Measurements from ENCODE around the gene OGFOD3. TPM values are rescaled to one million over a fixed set of nuclear protein-coding genes. Genes with fewer than 3 reads are reported as not detected.
A peak's percentile ranks its signal among the peaks of the same experiment; 100 is the strongest.

OGFOD3 gene
- total RNA-seq, 4 donors from 2014 or later = 15.0 to 44.4 (median 24.8) TPM

DNA sequence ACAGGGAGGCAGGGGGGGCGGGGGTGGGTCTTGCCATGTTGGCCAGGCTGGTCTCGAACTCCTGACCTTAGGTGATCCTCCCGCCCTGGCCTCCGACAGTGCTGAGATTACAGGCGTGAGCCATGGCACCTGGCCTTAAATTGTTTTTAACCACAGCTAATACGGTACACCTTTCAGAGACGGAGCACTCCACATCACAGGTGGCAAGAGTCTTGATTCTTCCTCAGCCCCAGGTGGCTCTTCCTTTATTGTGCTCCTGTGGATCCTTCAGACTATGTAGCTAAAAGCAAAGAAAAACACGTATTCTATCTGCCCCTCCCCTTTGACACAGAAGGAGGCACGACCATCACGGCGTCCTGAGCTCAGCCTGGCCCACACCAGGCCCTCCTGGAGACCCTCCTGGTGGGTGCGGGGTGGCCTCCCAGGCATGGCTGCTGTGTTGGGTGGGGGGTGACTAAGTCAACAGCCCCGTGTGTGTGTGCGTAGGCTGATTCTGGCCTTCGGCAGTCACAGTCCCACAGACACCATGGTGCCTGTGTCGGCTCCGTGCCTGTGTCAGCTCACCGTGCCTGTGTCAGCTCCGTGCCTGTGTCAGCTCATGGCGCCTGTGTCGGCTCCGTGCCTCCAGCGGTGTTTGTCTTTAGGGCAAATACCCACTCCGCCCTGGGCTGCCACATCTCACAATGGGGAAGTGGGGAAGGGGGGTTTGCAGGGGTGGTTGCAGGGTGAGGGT is 74.0 kb downstream of the OGFOD3 start:
- no peaks in the 10 kb centered on the region for H3K27me3 ChIP-seq
- TF ChIP-seq POLR2A (IDR thresholded peaks at IDR 0.05) = no peak
- TF ChIP-seq, protein P1, sequence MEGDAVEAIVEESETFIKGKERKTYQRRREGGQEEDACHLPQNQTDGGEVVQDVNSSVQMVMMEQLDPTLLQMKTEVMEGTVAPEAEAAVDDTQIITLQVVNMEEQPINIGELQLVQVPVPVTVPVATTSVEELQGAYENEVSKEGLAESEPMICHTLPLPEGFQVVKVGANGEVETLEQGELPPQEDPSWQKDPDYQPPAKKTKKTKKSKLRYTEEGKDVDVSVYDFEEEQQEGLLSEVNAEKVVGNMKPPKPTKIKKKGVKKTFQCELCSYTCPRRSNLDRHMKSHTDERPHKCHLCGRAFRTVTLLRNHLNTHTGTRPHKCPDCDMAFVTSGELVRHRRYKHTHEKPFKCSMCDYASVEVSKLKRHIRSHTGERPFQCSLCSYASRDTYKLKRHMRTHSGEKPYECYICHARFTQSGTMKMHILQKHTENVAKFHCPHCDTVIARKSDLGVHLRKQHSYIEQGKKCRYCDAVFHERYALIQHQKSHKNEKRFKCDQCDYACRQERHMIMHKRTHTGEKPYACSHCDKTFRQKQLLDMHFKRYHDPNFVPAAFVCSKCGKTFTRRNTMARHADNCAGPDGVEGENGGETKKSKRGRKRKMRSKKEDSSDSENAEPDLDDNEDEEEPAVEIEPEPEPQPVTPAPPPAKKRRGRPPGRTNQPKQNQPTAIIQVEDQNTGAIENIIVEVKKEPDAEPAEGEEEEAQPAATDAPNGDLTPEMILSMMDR (IDR thresholded peaks at IDR 0.05) = no peak
- intact Hi-C loops (cut with DNase I; ENCODE audit: low total_unique reads) = no loop called here
- H3K36me3 ChIP-seq = no peaks in the 10 kb centered on the region
- H3K4me1 ChIP-seq = no peaks in the 10 kb centered on the region
- no peak for DNase-seq
- no peak overlapping the region for H3K27ac ChIP-seq
- H3K4me3 ChIP-seq = no peak overlapping the region
- no peaks in the 10 kb centered on the region for H3K9me3 ChIP-seq

DNA sequence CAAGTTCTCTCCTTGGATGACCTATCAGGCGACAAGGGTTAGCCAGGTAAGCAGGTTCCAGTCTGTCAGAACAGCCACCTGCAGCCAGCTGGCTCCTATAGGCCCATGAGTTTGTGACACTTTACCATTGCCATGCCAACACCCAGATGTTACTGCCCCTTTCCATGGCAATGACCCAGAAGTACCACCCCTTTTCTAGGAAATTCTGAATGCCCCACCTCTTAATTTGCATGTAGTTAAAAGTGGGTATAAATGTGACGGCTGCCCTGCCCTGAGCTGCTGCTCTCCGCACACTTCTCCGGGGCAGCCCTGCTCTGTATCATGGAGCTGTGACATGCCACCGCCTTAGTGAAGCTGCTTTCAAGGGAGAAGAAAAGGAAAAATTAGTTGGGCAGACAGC is 74.8 kb downstream of the OGFOD3 start:
- no peaks in the 10 kb centered on the region for H3K9me3 ChIP-seq
- no peak overlapping the region for H3K27ac ChIP-seq
- no peaks in the 10 kb centered on the region for H3K4me1 ChIP-seq
- TF ChIP-seq POLR2A (IDR thresholded peaks at IDR 0.05) = no peak
- TF ChIP-seq, protein P1 (IDR thresholded peaks at IDR 0.05) = no peak
- H3K36me3 ChIP-seq = no peaks in the 10 kb centered on the region
- no peaks in the 10 kb centered on the region for H3K27me3 ChIP-seq
- DNase-seq = no peak
- intact Hi-C loops (cut with DNase I; ENCODE audit: low total_unique reads) = no loop called here
- no peak overlapping the region for H3K4me3 ChIP-seq

DNA sequence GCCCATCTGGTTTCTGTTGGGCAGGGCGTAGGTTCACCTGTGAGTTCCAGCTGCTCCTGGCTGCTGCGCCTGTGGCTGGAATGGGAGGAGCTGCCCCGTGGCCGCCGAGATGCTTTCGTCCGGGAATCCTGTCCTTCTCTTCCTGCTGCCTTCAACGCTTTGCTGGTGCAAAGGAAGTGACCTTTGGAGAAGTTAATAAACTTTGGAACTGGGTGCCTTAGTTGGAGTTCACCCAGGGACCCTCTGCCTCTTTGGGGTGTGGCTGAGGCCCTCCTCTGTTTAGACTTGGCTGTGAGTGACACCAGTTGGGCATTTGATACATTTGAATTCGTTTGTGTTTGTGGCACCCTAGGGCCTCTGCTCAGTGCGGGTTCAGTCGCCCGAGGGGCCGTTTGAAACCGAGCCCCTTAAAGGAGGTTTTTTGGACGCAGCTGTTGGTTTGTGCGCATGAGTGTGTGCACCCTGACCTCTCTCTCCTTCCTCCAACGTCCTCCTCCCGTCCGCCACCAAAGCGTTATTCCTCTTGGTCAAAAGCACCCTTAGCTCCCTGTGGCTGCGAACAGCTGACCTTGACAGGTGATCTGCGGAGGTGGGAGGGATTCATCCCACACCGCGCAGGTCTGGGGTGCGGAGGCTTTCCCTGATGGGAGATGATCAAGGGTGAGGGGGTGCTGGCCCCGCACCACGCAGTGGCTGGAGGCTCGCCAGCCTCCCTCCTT is 75.9 kb downstream of the OGFOD3 start:
- no peak overlapping the region for H3K27ac ChIP-seq
- TF ChIP-seq, protein P1 (IDR thresholded peaks at IDR 0.05) = no peak
- TF ChIP-seq POLR2A (IDR thresholded peaks at IDR 0.05) = no peak

DNA sequence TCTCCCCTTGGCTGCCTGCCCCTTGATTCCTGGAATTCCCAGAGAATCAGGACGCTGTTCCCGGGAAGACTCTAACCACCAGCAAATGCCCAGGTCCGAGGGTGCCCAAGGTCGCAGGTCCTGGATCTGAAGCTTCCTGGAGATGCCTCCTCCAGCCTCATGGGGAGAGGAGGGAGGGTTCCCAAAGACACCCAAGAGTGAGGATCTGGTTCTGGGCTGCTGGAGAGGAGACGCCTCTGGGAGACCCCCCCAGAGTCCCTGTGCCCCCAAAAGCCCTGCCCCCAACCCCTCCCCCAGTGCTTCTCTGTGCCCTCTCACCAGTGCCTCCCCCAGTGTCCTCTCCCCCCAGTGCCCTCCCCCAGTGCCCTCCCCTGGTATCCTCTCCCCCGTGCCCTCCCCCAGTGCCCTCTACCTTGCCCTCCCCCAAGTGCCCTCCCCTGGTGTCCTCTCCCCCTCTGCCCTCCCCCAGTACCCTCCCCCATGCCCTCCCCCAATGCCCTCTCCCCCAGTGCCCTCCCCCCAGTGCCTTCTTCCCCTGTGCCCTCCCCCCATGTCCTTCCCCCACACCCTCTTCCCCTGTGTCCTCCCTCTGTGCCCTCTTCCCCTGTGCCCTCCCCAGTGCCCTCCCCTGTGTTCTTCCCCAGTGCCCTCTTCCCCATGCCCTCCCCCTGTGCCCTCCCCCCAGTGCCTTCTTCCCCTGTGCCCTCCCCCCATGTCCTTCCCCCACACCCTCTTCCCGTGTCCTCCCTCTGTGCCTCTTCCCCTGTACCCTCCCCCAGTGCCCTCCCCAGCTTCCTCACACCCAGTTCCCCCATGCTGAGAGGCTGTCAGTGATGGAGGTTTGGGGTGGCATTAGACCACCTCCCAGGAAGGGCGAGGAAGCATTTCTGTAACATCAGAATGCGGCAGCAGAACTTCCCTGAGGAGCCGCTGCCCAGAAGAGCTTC is 78.5 kb downstream of the OGFOD3 start:
- Histone ChIP-seq H3K4me1 (peaks cover 0 to under 1% of the 10 kb centered on the region in 2 donors), H3K9me3 (no peaks in the 10 kb centered on the region), H3K27me3 (no peaks in the 10 kb centered on the region), H3K36me3 (no peaks in the 10 kb centered on the region), H3K4me3 (peak overlapping the region; percentile 34 to 43), H3K27ac (peak overlapping the region; percentile 80 to 82)
- DNase-seq = no peak
- TF ChIP-seq POLR2A (IDR thresholded peaks at IDR 0.05) = no peak
- TF ChIP-seq, protein P1 (IDR thresholded peaks at IDR 0.05) = no peak
- intact Hi-C loops (cut with DNase I; ENCODE audit: low total_unique reads) = no loop called here

More for the DNA sequence above, 75.9 kb downstream of the OGFOD3 start:
- Histone ChIP-seq H3K4me3 (no peak overlapping the region), H3K36me3 (no peaks in the 10 kb centered on the region), H3K27me3 (no peaks in the 10 kb centered on the region), H3K4me1 (no peaks in the 10 kb centered on the region), H3K9me3 (no peaks in the 10 kb centered on the region)
- DNase-seq = no peak
- intact Hi-C loops (cut with DNase I; ENCODE audit: low total_unique reads) = no loop called here

Small RNAs within 50 kb of the gene (small RNA-seq; reads per million reads assigned to genes)
- not detected for gene RF00019

Other genes with a start within 250 kb of the OGFOD3 start
- gene CCDC57, start 205.7 kb downstream of the OGFOD3 start, total RNA-seq = 10 to 100 TPM in 2 of 4 donors, 1 to 10 TPM in 2; 4.4 to 88.2 (median 17.6) TPM
- gene SLC16A3, start 189.5 kb downstream of the OGFOD3 start, total RNA-seq = 10 to 100 TPM in 2 of 4 donors, 1 to 10 TPM in 2; 1.5 to 28.6 (median 12.2) TPM
- 100 to 1,000 TPM in 1 of 4 donors, 10 to 100 TPM in 3; 16.5 to 173 (median 44.6) TPM for gene CSNK1D, start 144.9 kb downstream of the OGFOD3 start, total RNA-seq
- 1 to 10 TPM in 2 of 4 donors, not detected in 2; 2.1 to 4.1 TPM for gene CD7, start 101.0 kb downstream of the OGFOD3 start, total RNA-seq
- 10 to 100 TPM in 2 of 4 donors, 1 to 10 TPM in 2; 3.5 to 29.4 (median 9.0) TPM for gene SECTM1, start 84.8 kb downstream of the OGFOD3 start, total RNA-seq
- gene TEX19, start 59.3 kb downstream of the OGFOD3 start, total RNA-seq = not detected
- gene UTS2R, start 46.8 kb downstream of the OGFOD3 start, total RNA-seq = not detected
- gene HEXD, start 239 bp downstream of the OGFOD3 start, total RNA-seq = 10 to 100 TPM; 15.9 to 53.7 (median 39.8) TPM
- gene CYBC1, start 32.2 kb upstream of the OGFOD3 start, total RNA-seq = 10 to 100 TPM; 12.0 to 93.7 (median 32.5) TPM
- gene NARF, start 40.2 kb upstream of the OGFOD3 start, total RNA-seq = 10 to 100 TPM; 15.3 to 55.5 (median 33.3) TPM
- gene FOXK2, start 101.1 kb upstream of the OGFOD3 start, total RNA-seq = 10 to 100 TPM; 15.9 to 70.9 (median 42.7) TPM
- 100 to 1,000 TPM in 1 of 4 donors, 10 to 100 TPM in 3; 56.5 to 111 (median 85.4) TPM for gene WDR45B, start 229.9 kb upstream of the OGFOD3 start, total RNA-seq